GM12878 (cell line): ENCODE data around the gene ACTL10. TPM values are rescaled to one million over a fixed set of nuclear protein-coding genes. Genes with fewer than 3 reads are reported as not detected.

ENCODE experiments used
- ATAC-seq: fragments of 200-7000 bp; cut with Tn5 transposase; 3 replicates; pipeline ENCODE4 v1.9.1; 2020; ENCODE audit warnings: mild to moderate bottlenecking, moderate library complexity
- BruUV-seq: library from RNA; stranded (reverse); fragments of 400-500 nt; replicated peaks from 2 replicates; lab custom pipeline; 2021; lab: Mats Ljungman, UMichigan
- CTCF ChIA-PET: fragments of 300-600 bp; sonication (Branson Sonifier 250); formaldehyde crosslinking; extraction: SDS; loops from one replicate; lab custom pipeline; 2021; ENCODE audit warnings: inconsistent platforms; lab: Yijun Ruan, JAX
- POLR2A ChIA-PET: fragments of 350-600 bp; formaldehyde crosslinking; extraction: SDS; loops from one replicate; lab custom pipeline; 2021; ENCODE audit warnings: inconsistent platforms; lab: Charles Lee
- RAD21 ChIA-PET: fragments of 300-600 bp; sonication (Branson Sonifier 250); formaldehyde crosslinking; loops from one replicate; lab custom pipeline; 2023; ENCODE audit warnings: antibody characterized with exemption; ENCODE audit not compliant: unreplicated experiment; lab: Charles Lee
- SMC1A ChIA-PET: fragments of 300-600 bp; sonication (Branson Sonifier 250); formaldehyde crosslinking; loops from one replicate; lab custom pipeline; 2023; ENCODE audit not compliant: unreplicated experiment, uncharacterized antibody; lab: Charles Lee
- DNase-seq: peaks from one replicate; pipeline ENCODE4 v3.0.0-alpha.2; 2011; ENCODE audit warnings: low read depth, low spot score
- FAIRE-seq: peaks from 3 replicates; lab custom pipeline; 2011; peaks lifted over from hg19 to GRCh38; lab: Jason Lieb, UNC
- H2AFZ ChIP-seq: 2 replicates; pipeline ENCODE4 v1.6.0; 2011; ENCODE audit warnings: low read depth, low read length, control low read depth; ENCODE audit not compliant: control insufficient read depth
- H3K27ac ChIP-seq: 2 replicates; pipeline ENCODE4 v1.5.1; 2011; ENCODE audit warnings: control low read depth; ENCODE audit not compliant: control insufficient read depth, insufficient read depth
- H3K27me3 ChIP-seq, 2 experiments: replicated peaks in 1 of 2; 2 replicates each; pipeline versions ENCODE4 v1.6.0 to v1.6.1; 2011; ENCODE audit warnings: low read length in 1 of 2; ENCODE audit not compliant: control insufficient read depth in 2 of 2, insufficient read depth in 2 of 2
- H3K36me3 ChIP-seq, 2 experiments: 2 replicates each; pipeline ENCODE4 v1.5.1; 2011; ENCODE audit warnings: low read length in 1 of 2; ENCODE audit not compliant: control insufficient read depth in 2 of 2, insufficient read depth in 2 of 2
- H3K4me1 ChIP-seq: 2 replicates; pipeline ENCODE4 v1.6.1; 2011; ENCODE audit warnings: mild to moderate bottlenecking, low read length, moderate library complexity, mixed read lengths; ENCODE audit not compliant: control insufficient read depth, insufficient read depth
- H3K4me2 ChIP-seq: 2 replicates; pipeline ENCODE4 v1.6.0; 2011; ENCODE audit warnings: control low read depth; ENCODE audit not compliant: control insufficient read depth, insufficient read depth
- H3K4me3 ChIP-seq: fragments of 200-600 bp; sonication (generic); 2 replicates; pipeline ENCODE4 v1.5.1; 2016
- H3K79me2 ChIP-seq: 2 replicates; pipeline ENCODE4 v1.6.0; 2011; ENCODE audit warnings: low read length; ENCODE audit not compliant: control insufficient read depth, insufficient read depth
- H3K9ac ChIP-seq: 2 replicates; pipeline ENCODE4 v1.8.0; 2011; ENCODE audit warnings: low read length, control low read depth, mixed read lengths; ENCODE audit not compliant: control insufficient read depth, insufficient read depth
- H3K9me3 ChIP-seq: replicated peaks from 3 replicates; pipeline ENCODE4 v1.5.1; 2011; ENCODE audit warnings: mild to moderate bottlenecking, low read length; ENCODE audit not compliant: control insufficient read depth, insufficient read depth
- H4K20me1 ChIP-seq: 2 replicates; pipeline ENCODE4 v1.6.0; 2011; ENCODE audit not compliant: control insufficient read depth, insufficient read depth
- CBFB ChIP-seq: IDR thresholded peaks from 2 replicates; pipeline ENCODE4 v1.6.1; 2016; ENCODE audit warnings: antibody characterized with exemption, low read depth
- GABPA ChIP-seq: IDR thresholded peaks from 2 replicates; pipeline ENCODE4 v1.6.1; 2014; ENCODE audit warnings: antibody characterized with exemption, low read depth, mild to moderate bottlenecking, inconsistent platforms
- LARP7 ChIP-seq: fragments of 450-650 bp; IDR thresholded peaks from 2 replicates; pipeline ENCODE4 v1.6.1; 2017; ENCODE audit warnings: mild to moderate bottlenecking
- NFYB ChIP-seq: IDR thresholded peaks from 2 replicates; pipeline ENCODE4 v1.6.1; 2011; ENCODE audit warnings: low read depth, mild to moderate bottlenecking, low read length, improper control_type of control experiment, moderate library complexity; ENCODE audit not compliant: insufficient read depth
- RBBP5 ChIP-seq: fragments of 200-600 bp; sonication (generic); conservative IDR thresholded peaks from 2 replicates; pipeline ENCODE4 v1.6.1; 2016
- TBL1XR1 ChIP-seq: IDR thresholded peaks from 2 replicates; pipeline ENCODE4 v1.6.1; 2012; ENCODE audit warnings: low read depth, low read length, improper control_type of control experiment
- WRNIP1 ChIP-seq: IDR thresholded peaks from 2 replicates; pipeline ENCODE4 v1.6.1; 2011; ENCODE audit warnings: low read depth, low read length, improper control_type of control experiment, borderline replicate concordance
- WGBS: methylation state at CpG from one replicate; pipeline ENCODE4 v1.1.6; 2016; ENCODE audit warnings: low lambda C conversion rate; ENCODE audit not compliant: insufficient replicate concordance, insufficient coverage; ENCODE audit errors: missing lambda C conversion rate; 5-methylcytosine and 5-hydroxymethylcytosine counted together
- in situ Hi-C: fragments of 300-500 bp; cut with MboI; formaldehyde crosslinking; loops from 9 replicates; pipeline ENCODE4 v1.14.3; 2018; ENCODE audit warnings: mixed read lengths
- intact Hi-C: fragments of 100-400 bp; cut with micrococcal nuclease; formaldehyde crosslinking; loops from one replicate; pipeline ENCODE4 v1.14.2; 2022; ENCODE audit not compliant: unreplicated experiment
- polyA plus RNA-seq, 11 experiments: library from polyadenylated mRNA; depleted of rRNA in 4 of 11; unstranded in 6 of 11; stranded (reverse) in 5 of 11; fragments of >200 nt; fragmentation: Nextera tagmentation in 4 of 11; fragmentation: Illumina TruSeq in 1 of 11; extraction: Ambion mirVana in 4 of 11; extraction: Trizol in 1 of 11; gene quantifications; 1 replicate in 1 of 11; 2 replicates in 10 of 11; pipeline versions ENCODE4 v1.2.1 to v1.2.3, GENCODE V29; 2011 to 2016; ENCODE audit warnings: inconsistent platforms in 2 of 11, missing spikeins in 2 of 11, low read depth in 1 of 11
- total RNA-seq, 4 experiments: library from RNA; depleted of rRNA in 3 of 4; stranded (reverse); fragments of >200 nt in 3 of 4; fragmentation: Illumina TruSeq in 1 of 4; extraction: Trizol in 1 of 4; gene quantifications; 2 replicates each; pipeline versions ENCODE4 v1.2.1 to v1.2.3, GENCODE V29; 2013 to 2021
- TF ChIP-seq, protein P1 (sequence below): IDR thresholded peaks from 2 replicates; pipeline ENCODE4 v1.6.1; 2012; ENCODE audit warnings: mild to moderate bottlenecking, low read depth, low read length
- TF ChIP-seq, protein P2 (sequence below): fragments of 450-650 bp; IDR thresholded peaks from 2 replicates; pipeline ENCODE4 v1.6.1; 2017; ENCODE audit warnings: mild to moderate bottlenecking, low read depth, inconsistent platforms; ENCODE audit not compliant: poor library complexity, severe bottlenecking
- TF ChIP-seq, protein P3 (sequence below): IDR thresholded peaks from 2 replicates; pipeline ENCODE4 v1.6.1; 2011; ENCODE audit warnings: mild to moderate bottlenecking, low read depth, low read length, moderate library complexity; ENCODE audit not compliant: insufficient replicate concordance
- TF ChIP-seq, protein P4 (sequence below): IDR thresholded peaks from 2 replicates; pipeline ENCODE4 v1.6.1; 2012; ENCODE audit warnings: low read depth, low read length, improper control_type of control experiment
- TF ChIP-seq, protein P5 (sequence below): fragments of 150-350 bp; IDR thresholded peaks from 2 replicates; pipeline ENCODE4 v1.6.1; 2016; ENCODE audit warnings: low read depth, low read length

The ACTL10 gene
- total and polyA plus RNA-seq, 10 of the 15 experiments (the other 5 are each of a cell fraction or from before 2014, with no cell fraction given), result 0.12 to 5.0 (median 0.89) TPM

DNA sequence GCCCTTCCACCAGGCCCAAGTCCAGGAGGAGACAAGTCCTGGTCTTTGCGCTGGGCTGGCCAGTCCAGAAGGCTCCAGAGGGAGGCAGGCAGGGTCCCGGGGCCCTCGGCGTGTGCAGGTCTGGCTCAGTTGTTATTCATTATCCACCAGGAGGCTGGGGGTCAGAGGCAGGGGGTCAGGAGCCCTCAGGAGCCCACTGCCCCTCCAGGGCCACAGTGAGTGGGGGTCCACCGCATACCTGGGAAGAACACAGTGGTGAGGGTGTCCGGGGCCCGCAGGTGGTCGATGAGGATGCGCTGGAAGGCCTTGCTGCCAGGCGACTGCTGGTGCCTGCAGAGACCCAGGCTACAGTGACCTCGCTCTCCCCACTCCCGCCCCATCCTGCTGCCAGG lies 9.0 kb upstream of the ACTL10 start:
- BruUV-seq, result no TSS peak
- H3K27me3 ChIP-seq, result peaks cover 0 to 2% of the 10 kb centered on the region in 2 experiments; a peak in 1 of 4 replicates
- in situ Hi-C loops (no loop called here), intact Hi-C loops (no loop called here)
- ChIA-PET SMC1A (no interaction called here), RAD21 (no interaction called here), POLR2A (no interaction called here), CTCF (no interaction called here)
- WGBS, result 95% methylated on average over 11 of the region's 12 CpGs
- peaks cover 11% of the 10 kb centered on the region for H3K4me1 ChIP-seq
- H3K27ac ChIP-seq, result no peak overlapping the region
- H3K79me2 ChIP-seq, result no peaks in the 10 kb centered on the region
- H4K20me1 ChIP-seq, result no peaks in the 10 kb centered on the region
- no peaks in the 10 kb centered on the region for H3K36me3 ChIP-seq
- no peak overlapping the region for H2AFZ ChIP-seq
- no peak overlapping the region for H3K9ac ChIP-seq
- FAIRE-seq (no peak), ATAC-seq (no peak), DNase-seq (no peak)
- H3K4me3 ChIP-seq, result no peak overlapping the region
- no peaks in the 10 kb centered on the region for H3K9me3 ChIP-seq
- no peak overlapping the region for H3K4me2 ChIP-seq
- TF ChIP-seq, protein P1, sequence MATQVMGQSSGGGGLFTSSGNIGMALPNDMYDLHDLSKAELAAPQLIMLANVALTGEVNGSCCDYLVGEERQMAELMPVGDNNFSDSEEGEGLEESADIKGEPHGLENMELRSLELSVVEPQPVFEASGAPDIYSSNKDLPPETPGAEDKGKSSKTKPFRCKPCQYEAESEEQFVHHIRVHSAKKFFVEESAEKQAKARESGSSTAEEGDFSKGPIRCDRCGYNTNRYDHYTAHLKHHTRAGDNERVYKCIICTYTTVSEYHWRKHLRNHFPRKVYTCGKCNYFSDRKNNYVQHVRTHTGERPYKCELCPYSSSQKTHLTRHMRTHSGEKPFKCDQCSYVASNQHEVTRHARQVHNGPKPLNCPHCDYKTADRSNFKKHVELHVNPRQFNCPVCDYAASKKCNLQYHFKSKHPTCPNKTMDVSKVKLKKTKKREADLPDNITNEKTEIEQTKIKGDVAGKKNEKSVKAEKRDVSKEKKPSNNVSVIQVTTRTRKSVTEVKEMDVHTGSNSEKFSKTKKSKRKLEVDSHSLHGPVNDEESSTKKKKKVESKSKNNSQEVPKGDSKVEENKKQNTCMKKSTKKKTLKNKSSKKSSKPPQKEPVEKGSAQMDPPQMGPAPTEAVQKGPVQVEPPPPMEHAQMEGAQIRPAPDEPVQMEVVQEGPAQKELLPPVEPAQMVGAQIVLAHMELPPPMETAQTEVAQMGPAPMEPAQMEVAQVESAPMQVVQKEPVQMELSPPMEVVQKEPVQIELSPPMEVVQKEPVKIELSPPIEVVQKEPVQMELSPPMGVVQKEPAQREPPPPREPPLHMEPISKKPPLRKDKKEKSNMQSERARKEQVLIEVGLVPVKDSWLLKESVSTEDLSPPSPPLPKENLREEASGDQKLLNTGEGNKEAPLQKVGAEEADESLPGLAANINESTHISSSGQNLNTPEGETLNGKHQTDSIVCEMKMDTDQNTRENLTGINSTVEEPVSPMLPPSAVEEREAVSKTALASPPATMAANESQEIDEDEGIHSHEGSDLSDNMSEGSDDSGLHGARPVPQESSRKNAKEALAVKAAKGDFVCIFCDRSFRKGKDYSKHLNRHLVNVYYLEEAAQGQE, result no peak
- TF ChIP-seq LARP7, result no peak
- TF ChIP-seq RBBP5, result no peak
- TF ChIP-seq, protein P2, sequence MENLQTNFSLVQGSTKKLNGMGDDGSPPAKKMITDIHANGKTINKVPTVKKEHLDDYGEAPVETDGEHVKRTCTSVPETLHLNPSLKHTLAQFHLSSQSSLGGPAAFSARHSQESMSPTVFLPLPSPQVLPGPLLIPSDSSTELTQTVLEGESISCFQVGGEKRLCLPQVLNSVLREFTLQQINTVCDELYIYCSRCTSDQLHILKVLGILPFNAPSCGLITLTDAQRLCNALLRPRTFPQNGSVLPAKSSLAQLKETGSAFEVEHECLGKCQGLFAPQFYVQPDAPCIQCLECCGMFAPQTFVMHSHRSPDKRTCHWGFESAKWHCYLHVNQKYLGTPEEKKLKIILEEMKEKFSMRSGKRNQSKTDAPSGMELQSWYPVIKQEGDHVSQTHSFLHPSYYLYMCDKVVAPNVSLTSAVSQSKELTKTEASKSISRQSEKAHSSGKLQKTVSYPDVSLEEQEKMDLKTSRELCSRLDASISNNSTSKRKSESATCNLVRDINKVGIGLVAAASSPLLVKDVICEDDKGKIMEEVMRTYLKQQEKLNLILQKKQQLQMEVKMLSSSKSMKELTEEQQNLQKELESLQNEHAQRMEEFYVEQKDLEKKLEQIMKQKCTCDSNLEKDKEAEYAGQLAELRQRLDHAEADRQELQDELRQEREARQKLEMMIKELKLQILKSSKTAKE, result no peak
- TF ChIP-seq TBL1XR1, result no peak
- TF ChIP-seq WRNIP1, result no peak
- TF ChIP-seq, protein P3, sequence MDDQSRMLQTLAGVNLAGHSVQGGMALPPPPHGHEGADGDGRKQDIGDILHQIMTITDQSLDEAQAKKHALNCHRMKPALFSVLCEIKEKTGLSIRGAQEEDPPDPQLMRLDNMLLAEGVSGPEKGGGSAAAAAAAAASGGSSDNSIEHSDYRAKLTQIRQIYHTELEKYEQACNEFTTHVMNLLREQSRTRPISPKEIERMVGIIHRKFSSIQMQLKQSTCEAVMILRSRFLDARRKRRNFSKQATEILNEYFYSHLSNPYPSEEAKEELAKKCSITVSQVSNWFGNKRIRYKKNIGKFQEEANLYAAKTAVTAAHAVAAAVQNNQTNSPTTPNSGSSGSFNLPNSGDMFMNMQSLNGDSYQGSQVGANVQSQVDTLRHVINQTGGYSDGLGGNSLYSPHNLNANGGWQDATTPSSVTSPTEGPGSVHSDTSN, result no peak
- no peak for TF ChIP-seq NFYB
- TF ChIP-seq GABPA, result no peak
- no peak for TF ChIP-seq CBFB
- TF ChIP-seq, protein P4, sequence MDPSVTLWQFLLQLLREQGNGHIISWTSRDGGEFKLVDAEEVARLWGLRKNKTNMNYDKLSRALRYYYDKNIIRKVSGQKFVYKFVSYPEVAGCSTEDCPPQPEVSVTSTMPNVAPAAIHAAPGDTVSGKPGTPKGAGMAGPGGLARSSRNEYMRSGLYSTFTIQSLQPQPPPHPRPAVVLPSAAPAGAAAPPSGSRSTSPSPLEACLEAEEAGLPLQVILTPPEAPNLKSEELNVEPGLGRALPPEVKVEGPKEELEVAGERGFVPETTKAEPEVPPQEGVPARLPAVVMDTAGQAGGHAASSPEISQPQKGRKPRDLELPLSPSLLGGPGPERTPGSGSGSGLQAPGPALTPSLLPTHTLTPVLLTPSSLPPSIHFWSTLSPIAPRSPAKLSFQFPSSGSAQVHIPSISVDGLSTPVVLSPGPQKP, result no peak
- TF ChIP-seq, protein P5, sequence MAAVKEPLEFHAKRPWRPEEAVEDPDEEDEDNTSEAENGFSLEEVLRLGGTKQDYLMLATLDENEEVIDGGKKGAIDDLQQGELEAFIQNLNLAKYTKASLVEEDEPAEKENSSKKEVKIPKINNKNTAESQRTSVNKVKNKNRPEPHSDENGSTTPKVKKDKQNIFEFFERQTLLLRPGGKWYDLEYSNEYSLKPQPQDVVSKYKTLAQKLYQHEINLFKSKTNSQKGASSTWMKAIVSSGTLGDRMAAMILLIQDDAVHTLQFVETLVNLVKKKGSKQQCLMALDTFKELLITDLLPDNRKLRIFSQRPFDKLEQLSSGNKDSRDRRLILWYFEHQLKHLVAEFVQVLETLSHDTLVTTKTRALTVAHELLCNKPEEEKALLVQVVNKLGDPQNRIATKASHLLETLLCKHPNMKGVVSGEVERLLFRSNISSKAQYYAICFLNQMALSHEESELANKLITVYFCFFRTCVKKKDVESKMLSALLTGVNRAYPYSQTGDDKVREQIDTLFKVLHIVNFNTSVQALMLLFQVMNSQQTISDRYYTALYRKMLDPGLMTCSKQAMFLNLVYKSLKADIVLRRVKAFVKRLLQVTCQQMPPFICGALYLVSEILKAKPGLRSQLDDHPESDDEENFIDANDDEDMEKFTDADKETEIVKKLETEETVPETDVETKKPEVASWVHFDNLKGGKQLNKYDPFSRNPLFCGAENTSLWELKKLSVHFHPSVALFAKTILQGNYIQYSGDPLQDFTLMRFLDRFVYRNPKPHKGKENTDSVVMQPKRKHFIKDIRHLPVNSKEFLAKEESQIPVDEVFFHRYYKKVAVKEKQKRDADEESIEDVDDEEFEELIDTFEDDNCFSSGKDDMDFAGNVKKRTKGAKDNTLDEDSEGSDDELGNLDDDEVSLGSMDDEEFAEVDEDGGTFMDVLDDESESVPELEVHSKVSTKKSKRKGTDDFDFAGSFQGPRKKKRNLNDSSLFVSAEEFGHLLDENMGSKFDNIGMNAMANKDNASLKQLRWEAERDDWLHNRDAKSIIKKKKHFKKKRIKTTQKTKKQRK, result no peak
